Nephron (organoid): Measurements from ENCODE around the gene RUFY4.
"Not testable (repeated sequence)": the region's sequence is repeated elsewhere in the genome, so short reads cannot be mapped to it uniquely, and the experiment has no call there.

Source experiments
- H3K27ac Mint-ChIP-seq, 3 experiments: 2 replicates each; pipeline ENCODE4 v1.8.0; 2020; ENCODE audit warnings: mixed read lengths in 3 of 3, mild to moderate bottlenecking in 2 of 3, moderate library complexity in 1 of 3
- H3K27me3 Mint-ChIP-seq: 2 replicates; pipeline ENCODE4 v1.8.0; 2021; ENCODE audit warnings: low read depth, mild to moderate bottlenecking, moderate library complexity, mixed read lengths
- H3K36me3 Mint-ChIP-seq: 2 replicates; pipeline ENCODE4 v1.8.0; 2020; ENCODE audit warnings: low read depth, mixed read lengths
- H3K4me1 Mint-ChIP-seq: 2 replicates; pipeline ENCODE4 v1.8.0; 2020; ENCODE audit warnings: mixed read lengths
- H3K4me3 Mint-ChIP-seq, 3 experiments: 2 replicates each; pipeline ENCODE4 v1.8.0; 2020; ENCODE audit warnings: mild to moderate bottlenecking in 3 of 3, mixed read lengths in 3 of 3, moderate library complexity in 2 of 3
- H3K9me3 Mint-ChIP-seq: 2 replicates; pipeline ENCODE4 v1.8.0; 2020; ENCODE audit warnings: mixed read lengths
- TF ChIP-seq, protein P1 (sequence below), 3 experiments: fragments of 200-600 bp; sonication (generic); IDR thresholded peaks; one replicate each; pipeline ENCODE4 v1.5.0; 2021; ENCODE audit warnings: antibody characterized with exemption in 3 of 3; ENCODE audit not compliant: unreplicated experiment in 3 of 3

RUFY4 gene, protein sequence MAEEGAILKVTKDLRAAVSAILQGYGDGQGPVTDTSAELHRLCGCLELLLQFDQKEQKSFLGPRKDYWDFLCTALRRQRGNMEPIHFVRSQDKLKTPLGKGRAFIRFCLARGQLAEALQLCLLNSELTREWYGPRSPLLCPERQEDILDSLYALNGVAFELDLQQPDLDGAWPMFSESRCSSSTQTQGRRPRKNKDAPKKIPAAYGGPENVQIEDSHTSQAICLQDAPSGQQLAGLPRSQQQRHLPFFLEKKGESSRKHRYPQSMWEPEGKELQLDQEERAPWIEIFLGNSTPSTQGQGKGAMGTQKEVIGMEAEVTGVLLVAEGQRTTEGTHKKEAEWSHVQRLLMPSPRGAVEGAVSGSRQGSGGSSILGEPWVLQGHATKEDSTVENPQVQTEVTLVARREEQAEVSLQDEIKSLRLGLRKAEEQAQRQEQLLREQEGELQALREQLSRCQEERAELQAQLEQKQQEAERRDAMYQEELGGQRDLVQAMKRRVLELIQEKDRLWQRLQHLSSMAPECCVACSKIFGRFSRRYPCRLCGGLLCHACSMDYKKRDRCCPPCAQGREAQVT

DNA sequence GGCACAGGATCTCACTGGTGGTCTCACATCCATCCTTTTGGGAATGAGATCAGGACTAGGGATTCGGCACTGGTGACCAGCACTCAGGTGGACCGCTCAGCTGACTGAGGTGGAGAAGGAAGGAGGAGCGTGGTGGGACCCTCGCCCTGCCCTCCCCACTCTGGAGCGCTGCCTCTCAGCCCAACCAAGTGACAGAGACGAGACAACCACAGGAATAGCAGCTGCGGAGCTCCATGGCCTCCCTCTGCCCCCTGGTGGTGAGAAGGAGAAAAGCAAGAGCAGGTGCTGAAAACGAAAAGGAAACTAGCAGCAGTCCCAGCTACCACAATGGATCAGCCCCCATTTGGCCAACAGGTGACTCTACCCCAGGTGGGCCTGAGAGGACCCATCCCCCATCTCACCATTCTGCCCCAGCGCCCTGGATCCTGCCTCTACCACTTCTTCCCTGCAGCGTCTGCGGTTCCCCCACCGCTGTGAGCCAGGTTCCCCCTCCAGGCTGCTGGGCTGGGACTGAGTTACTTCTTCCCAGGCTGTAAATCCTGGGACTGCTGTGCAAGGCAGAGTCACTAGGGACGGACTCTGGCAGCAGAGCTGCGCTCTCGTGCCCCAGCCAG, at the start of gene RUFY4:
RUFY4 (plus strand) TSS at position 533 of the 614 bp plus-strand sequence. CDS start 1,353 bp downstream, outside the sequence.
- H3K4me1 Mint-ChIP-seq, H3K9me3 Mint-ChIP-seq, H3K36me3 Mint-ChIP-seq, H3K27ac Mint-ChIP-seq: not testable (repeated sequence)
- TF ChIP-seq, protein P1, sequence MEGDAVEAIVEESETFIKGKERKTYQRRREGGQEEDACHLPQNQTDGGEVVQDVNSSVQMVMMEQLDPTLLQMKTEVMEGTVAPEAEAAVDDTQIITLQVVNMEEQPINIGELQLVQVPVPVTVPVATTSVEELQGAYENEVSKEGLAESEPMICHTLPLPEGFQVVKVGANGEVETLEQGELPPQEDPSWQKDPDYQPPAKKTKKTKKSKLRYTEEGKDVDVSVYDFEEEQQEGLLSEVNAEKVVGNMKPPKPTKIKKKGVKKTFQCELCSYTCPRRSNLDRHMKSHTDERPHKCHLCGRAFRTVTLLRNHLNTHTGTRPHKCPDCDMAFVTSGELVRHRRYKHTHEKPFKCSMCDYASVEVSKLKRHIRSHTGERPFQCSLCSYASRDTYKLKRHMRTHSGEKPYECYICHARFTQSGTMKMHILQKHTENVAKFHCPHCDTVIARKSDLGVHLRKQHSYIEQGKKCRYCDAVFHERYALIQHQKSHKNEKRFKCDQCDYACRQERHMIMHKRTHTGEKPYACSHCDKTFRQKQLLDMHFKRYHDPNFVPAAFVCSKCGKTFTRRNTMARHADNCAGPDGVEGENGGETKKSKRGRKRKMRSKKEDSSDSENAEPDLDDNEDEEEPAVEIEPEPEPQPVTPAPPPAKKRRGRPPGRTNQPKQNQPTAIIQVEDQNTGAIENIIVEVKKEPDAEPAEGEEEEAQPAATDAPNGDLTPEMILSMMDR (IDR thresholded peaks at IDR 0.05; ENCODE audit: unreplicated experiment in 3 of 3): peak; percentile 77 to 78 (median 77)
- H3K4me3 Mint-ChIP-seq: peak within 1 kb of the TSS; percentile 59 to 74 (median 67)
- peaks cover 43% of the 10 kb centered on the region for H3K27me3 Mint-ChIP-seq

DNA sequence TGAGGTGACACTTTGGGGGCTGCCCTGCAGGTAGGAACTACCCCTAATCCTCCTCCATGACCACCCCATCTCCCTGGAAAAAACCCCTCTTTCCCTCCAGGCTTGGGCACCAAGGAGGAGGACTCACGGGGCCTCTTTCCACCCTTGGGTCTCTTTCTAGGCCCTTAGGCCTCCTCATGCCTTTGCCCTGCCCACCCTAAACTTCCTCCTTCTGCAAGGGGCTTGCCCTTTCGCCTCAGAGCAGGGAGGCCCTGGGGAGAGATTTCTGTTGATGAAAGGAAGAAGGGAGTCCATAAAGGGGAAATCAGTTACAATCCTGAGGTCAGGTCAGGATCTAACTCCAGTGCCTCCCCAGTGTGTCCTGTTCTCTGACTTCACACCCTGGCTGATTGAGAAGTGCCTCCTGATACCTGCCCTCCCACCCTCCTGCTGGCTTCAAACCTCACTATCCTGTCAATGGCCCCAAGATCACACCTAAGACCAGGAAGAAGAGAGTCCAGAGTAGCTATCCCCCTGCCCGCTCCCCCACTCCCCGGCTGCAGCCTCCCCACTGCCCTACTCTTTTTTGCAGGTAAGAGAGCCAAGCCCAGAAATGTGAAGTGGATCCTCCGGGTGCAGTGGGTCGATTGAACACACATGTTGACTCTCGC, 49.5 kb upstream of the RUFY4 start:
- Mint-ChIP-seq H3K9me3 (no peaks in the 10 kb centered on the region), H3K4me3 (no peak overlapping the region), H3K4me1 (peaks cover 60% of the 10 kb centered on the region), H3K36me3 (no peaks in the 10 kb centered on the region), H3K27ac (peak overlapping the region in 1 of 3 experiments; percentile 46), H3K27me3 (no peaks in the 10 kb centered on the region)
- TF ChIP-seq, protein P1 (IDR thresholded peaks at IDR 0.05; ENCODE audit: unreplicated experiment in 3 of 3): no peak

DNA sequence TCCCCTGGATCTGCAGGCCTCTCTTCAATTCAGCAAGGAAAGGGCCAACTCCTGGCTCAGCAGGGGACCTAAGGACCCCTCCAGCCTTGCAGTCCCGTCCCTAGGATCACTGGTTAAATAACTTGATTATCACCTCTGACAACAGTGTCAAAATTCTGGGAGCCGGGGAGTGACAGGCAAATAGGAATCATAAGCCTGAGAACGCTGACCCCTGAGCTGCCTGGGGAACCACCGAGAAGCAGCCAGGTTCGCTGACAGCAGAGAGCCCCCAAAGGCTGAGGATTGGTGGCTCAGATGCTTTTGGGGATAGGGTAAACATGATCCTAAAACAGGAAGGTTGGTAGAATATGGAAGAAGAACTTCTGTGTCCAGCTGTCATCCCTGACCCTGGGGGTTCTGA, 48.8 kb upstream of the RUFY4 start:
- TF ChIP-seq, protein P1 (IDR thresholded peaks at IDR 0.05; ENCODE audit: unreplicated experiment in 3 of 3): no peak
- Mint-ChIP-seq H3K4me1 (peaks cover 54% of the 10 kb centered on the region), H3K27me3 (no peaks in the 10 kb centered on the region), H3K4me3 (no peak overlapping the region), H3K9me3 (no peaks in the 10 kb centered on the region), H3K36me3 (no peaks in the 10 kb centered on the region), H3K27ac (no peak overlapping the region)

DNA sequence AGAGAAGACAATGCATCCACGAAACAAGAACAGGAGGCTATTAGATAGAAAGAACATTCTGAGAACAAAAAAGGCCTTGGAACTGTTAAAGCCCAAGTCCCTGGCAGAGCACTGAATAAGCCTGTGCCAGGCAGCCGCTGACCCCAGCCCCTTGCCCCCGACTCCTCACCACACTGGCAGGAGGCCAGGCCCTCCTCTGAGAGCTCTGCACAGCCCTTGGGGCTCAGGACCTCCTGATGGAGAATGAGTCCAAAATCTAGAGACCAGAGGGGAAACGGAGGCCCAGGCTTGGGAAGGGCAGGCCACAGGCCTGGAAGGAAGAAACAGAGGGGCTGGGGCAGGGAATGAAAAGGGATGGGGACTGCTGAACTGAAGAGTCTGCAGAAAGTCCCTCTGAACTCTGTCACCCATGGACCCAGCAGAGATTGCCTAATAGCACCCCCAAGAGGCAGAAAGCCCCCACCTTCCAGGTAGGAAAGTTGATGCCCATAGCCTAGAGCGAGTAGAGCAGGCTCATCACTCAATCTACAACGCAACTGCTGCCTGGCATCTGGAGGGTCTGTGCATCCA, 48.0 kb upstream of the RUFY4 start:
- H3K27ac Mint-ChIP-seq: peak overlapping the region in 1 of 3 experiments; percentile 25
- no peaks in the 10 kb centered on the region for H3K9me3 Mint-ChIP-seq
- H3K4me1 Mint-ChIP-seq: peaks cover 54% of the 10 kb centered on the region
- no peaks in the 10 kb centered on the region for H3K36me3 Mint-ChIP-seq
- H3K27me3 Mint-ChIP-seq: no peaks in the 10 kb centered on the region
- H3K4me3 Mint-ChIP-seq: no peak overlapping the region
- TF ChIP-seq, protein P1 (IDR thresholded peaks at IDR 0.05; ENCODE audit: unreplicated experiment in 3 of 3): no peak

DNA sequence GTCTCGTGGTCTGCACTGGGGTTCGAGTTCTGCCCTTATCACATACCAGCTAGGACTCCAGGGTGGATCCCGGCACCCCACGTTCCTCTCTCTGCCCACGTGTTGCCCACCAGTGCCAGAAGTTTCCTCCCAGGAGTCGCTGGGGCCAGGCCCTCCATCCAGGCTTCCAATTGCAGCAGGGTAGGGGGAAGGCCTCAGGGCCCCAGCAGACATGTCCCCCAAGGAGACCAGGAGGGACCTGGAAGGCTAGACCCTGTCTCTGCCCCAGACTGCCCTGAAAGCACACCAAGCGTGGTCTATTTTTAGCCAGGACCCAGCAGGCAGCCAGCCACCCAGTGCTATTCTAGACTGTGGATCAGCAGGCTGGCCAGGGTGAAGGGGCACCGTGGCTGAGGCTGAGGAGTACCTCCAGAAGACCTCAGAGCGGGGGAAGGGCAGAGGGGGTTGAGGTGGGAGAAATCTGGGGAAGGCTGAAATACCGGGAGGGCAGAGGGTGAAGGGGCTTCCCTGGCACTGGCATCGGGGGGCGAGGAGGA, 47.4 kb upstream of the RUFY4 start:
- no peak overlapping the region for H3K4me3 Mint-ChIP-seq
- TF ChIP-seq, protein P1 (IDR thresholded peaks at IDR 0.05; ENCODE audit: unreplicated experiment in 3 of 3): no peak
- H3K9me3 Mint-ChIP-seq: no peaks in the 10 kb centered on the region
- H3K4me1 Mint-ChIP-seq: peaks cover 51% of the 10 kb centered on the region
- no peaks in the 10 kb centered on the region for H3K27me3 Mint-ChIP-seq
- no peaks in the 10 kb centered on the region for H3K36me3 Mint-ChIP-seq
- H3K27ac Mint-ChIP-seq: peak overlapping the region in 1 of 3 experiments; percentile 3
